Activated effector memory CD4-positive, alpha-beta T cell treated with anti-CD3 and anti-CD28 coated beads, Interleukin-2, amount 50 U/mL, for 16 hours (primary cell): Measurements from ENCODE around the gene PRKG2.

Experiments used
- DNase-seq: peaks from one replicate; pipeline ENCODE4 v3.0.0-alpha.2; 2020

PRKG2 gene

GRCh38 chr4:81085291-81085690 lies 129.7 kb downstream of the PRKG2 start:
- DNase-seq, result no peak

GRCh38 chr4:81084634-81085033 lies 130.4 kb downstream of the PRKG2 start:
- DNase-seq, result no peak

GRCh38 chr4:81084029-81084428 lies 131.0 kb downstream of the PRKG2 start:
- no peak for DNase-seq

GRCh38 chr4:81081156-81081555 lies 133.9 kb downstream of the PRKG2 start:
- DNase-seq, result no peak

GRCh38 chr4:81071013-81071412 lies 144.0 kb downstream of the PRKG2 start:
- DNase-seq, result no peak

GRCh38 chr4:81069706-81070331 lies 145.2 kb downstream of the PRKG2 start:
- DNase-seq, result peak; percentile 74

- no peak for DNase-seq
Measured at GRCh38 chr4:81065446-81065845, 149.6 kb downstream of the PRKG2 start.

GRCh38 chr4:81062001-81062400 lies 153.0 kb downstream of the PRKG2 start:
- DNase-seq, result no peak

- no peak for DNase-seq
Measured at GRCh38 chr4:81061344-81061730, 153.7 kb downstream of the PRKG2 start.

- no peak for DNase-seq
Measured at GRCh38 chr4:81060587-81061343, 154.3 kb downstream of the PRKG2 start.

GRCh38 chr4:81058621-81059020 lies 156.4 kb downstream of the PRKG2 start:
- no peak for DNase-seq

GRCh38 chr4:81052119-81053068 lies 162.6 kb downstream of the PRKG2 start:
- peak; percentile 72 for DNase-seq

GRCh38 chr4:81049907-81050306 lies 165.1 kb downstream of the PRKG2 start:
- DNase-seq, result no peak

- no peak for DNase-seq
Measured at GRCh38 chr4:81049330-81049729, 165.7 kb downstream of the PRKG2 start.

GRCh38 chr4:81042578-81043365 lies 172.2 kb downstream of the PRKG2 start:
- DNase-seq, result no peak

- no peak for DNase-seq
Measured at GRCh38 chr4:81040012-81040659, 174.9 kb downstream of the PRKG2 start.

GRCh38 chr4:81039351-81039972 lies 175.6 kb downstream of the PRKG2 start:
- DNase-seq, result no peak

GRCh38 chr4:81038636-81039350 lies 176.2 kb downstream of the PRKG2 start:
- DNase-seq, result no peak
